Hepatocyte (in vitro differentiated cells): ENCODE results near the gene OR2T33. TPM values are rescaled to one million over a fixed set of nuclear protein-coding genes. Genes with fewer than 3 reads are reported as not detected.
"Not testable (repeated sequence)": the region's sequence is repeated elsewhere in the genome, so short reads cannot be mapped to it uniquely, and the experiment has no call there.

ENCODE experiments used
- DNase-seq: peaks from one replicate; pipeline ENCODE4 v3.0.0-alpha.2; 2016; ENCODE audit warnings: low spot score
- H2AFZ ChIP-seq: fragments of 200-600 bp; sonication (generic); 2 replicates; pipeline ENCODE4 v1.6.0; 2016; ENCODE audit warnings: antibody characterized with exemption, mild to moderate bottlenecking
- H3K27ac ChIP-seq: fragments of 200-600 bp; sonication (generic); 2 replicates; pipeline ENCODE4 v1.5.1; 2016; ENCODE audit warnings: mild to moderate bottlenecking
- H3K27me3 ChIP-seq: fragments of 200-600 bp; sonication (generic); 2 replicates; pipeline ENCODE4 v1.6.1; 2016
- H3K36me3 ChIP-seq: fragments of 200-600 bp; sonication (generic); replicated peaks from 2 replicates; pipeline ENCODE4 v1.5.1; 2016; ENCODE audit warnings: low read depth; ENCODE audit not compliant: insufficient read depth
- H3K4me1 ChIP-seq: fragments of 200-600 bp; sonication (generic); 2 replicates; pipeline ENCODE4 v1.5.1; 2016; ENCODE audit warnings: mild to moderate bottlenecking, moderate library complexity; ENCODE audit not compliant: insufficient read depth
- H3K4me2 ChIP-seq: fragments of 200-600 bp; sonication (generic); 2 replicates; pipeline ENCODE4 v1.6.0; 2016
- H3K4me3 ChIP-seq: fragments of 200-600 bp; sonication (generic); 2 replicates; pipeline ENCODE4 v1.5.1; 2016; ENCODE audit warnings: mild to moderate bottlenecking
- H3K79me2 ChIP-seq: fragments of 200-600 bp; sonication (generic); 2 replicates; pipeline ENCODE4 v1.6.0; 2017; ENCODE audit warnings: mild to moderate bottlenecking
- H3K9me2 ChIP-seq: fragments of 200-600 bp; sonication (generic); replicated peaks from 2 replicates; pipeline ENCODE4 v1.6.0; 2017; ENCODE audit warnings: mild to moderate bottlenecking; ENCODE audit not compliant: insufficient read depth
- H3K9me3 ChIP-seq: fragments of 200-600 bp; sonication (generic); 2 replicates; pipeline ENCODE4 v1.5.1; 2016; ENCODE audit warnings: low read depth, mild to moderate bottlenecking
- H4K20me1 ChIP-seq: fragments of 200-600 bp; sonication (generic); 2 replicates; pipeline ENCODE4 v1.6.0; 2016; ENCODE audit warnings: mild to moderate bottlenecking; ENCODE audit not compliant: insufficient read depth, poor library complexity, severe bottlenecking
- EZH2 ChIP-seq: fragments of 200-600 bp; sonication (generic); IDR thresholded peaks from 2 replicates; pipeline ENCODE4 v1.6.1; 2016; ENCODE audit warnings: antibody characterized with exemption, mild to moderate bottlenecking, borderline replicate concordance
- EZH2phosphoT487 ChIP-seq: fragments of 200-600 bp; sonication (generic); IDR thresholded peaks from one replicate; pipeline ENCODE4 v1.6.1; 2018; ENCODE audit warnings: antibody characterized with exemption, mild to moderate bottlenecking, low read depth, moderate library complexity; ENCODE audit not compliant: unreplicated experiment, severe bottlenecking
- WGBS: methylation state at CpG from one replicate; pipeline ENCODE4 v1.1.6; 2016; ENCODE audit warnings: low lambda C conversion rate; ENCODE audit errors: missing lambda C conversion rate; 5-methylcytosine and 5-hydroxymethylcytosine counted together
- polyA plus RNA-seq: library from polyadenylated mRNA; unstranded; fragments of >200 nt; fragmentation: Nextera tagmentation; extraction: Ambion mirVana; gene quantifications from 2 replicates; pipeline ENCODE4 v1.2.1, GENCODE V29; 2016
- total RNA-seq: library from RNA; depleted of rRNA; stranded (reverse); fragments of >200 nt; gene quantifications from 2 replicates; pipeline ENCODE4 v1.2.3, GENCODE V29; 2014
- TF ChIP-seq, protein P1 (sequence below): fragments of 200-600 bp; sonication (generic); IDR thresholded peaks from 2 replicates; pipeline ENCODE4 v1.5.1; 2016; ENCODE audit warnings: antibody characterized with exemption, mild to moderate bottlenecking; ENCODE audit not compliant: poor library complexity

The OR2T33 gene
- total RNA-seq (not detected in 2 replicates), polyA plus RNA-seq (not detected in 2 replicates)

DNA sequence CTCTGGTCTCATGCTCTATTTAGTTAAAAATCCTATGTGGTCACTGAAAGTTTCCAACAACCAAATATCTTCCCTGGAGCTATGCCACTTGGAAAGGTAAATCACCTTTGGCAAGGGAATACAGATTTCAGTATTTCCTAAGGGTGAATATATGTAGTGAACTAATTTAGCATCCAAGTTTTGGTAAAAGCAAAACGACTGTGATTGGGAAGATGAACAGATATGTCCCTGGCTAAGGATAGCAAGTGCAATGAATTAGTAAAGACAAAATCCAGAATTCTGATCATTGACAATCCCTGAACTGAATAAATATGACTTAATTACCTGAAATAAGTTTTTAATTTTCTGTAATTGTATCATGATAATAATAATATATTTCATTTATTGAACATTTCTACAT is at the start of gene OR2T33:
OR2T33 (minus strand) TSS at position 101 of the 400 bp plus-strand sequence. CDS start 4,162 bp downstream, outside the sequence.
- TF ChIP-seq, protein P1, sequence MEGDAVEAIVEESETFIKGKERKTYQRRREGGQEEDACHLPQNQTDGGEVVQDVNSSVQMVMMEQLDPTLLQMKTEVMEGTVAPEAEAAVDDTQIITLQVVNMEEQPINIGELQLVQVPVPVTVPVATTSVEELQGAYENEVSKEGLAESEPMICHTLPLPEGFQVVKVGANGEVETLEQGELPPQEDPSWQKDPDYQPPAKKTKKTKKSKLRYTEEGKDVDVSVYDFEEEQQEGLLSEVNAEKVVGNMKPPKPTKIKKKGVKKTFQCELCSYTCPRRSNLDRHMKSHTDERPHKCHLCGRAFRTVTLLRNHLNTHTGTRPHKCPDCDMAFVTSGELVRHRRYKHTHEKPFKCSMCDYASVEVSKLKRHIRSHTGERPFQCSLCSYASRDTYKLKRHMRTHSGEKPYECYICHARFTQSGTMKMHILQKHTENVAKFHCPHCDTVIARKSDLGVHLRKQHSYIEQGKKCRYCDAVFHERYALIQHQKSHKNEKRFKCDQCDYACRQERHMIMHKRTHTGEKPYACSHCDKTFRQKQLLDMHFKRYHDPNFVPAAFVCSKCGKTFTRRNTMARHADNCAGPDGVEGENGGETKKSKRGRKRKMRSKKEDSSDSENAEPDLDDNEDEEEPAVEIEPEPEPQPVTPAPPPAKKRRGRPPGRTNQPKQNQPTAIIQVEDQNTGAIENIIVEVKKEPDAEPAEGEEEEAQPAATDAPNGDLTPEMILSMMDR = no peak
- no peak for TF ChIP-seq EZH2phosphoT487
- no peak for TF ChIP-seq EZH2
- Histone ChIP-seq H3K4me2 (no peak within 1 kb of the TSS), H3K9me3 (no peaks in the 10 kb centered on the region), H2AFZ (no peak within 1 kb of the TSS), H4K20me1 (no peaks in the 10 kb centered on the region), H3K9me2 (no peaks in the 10 kb centered on the region), H3K36me3 (no peaks in the 10 kb centered on the region), H3K79me2 (no peaks in the 10 kb centered on the region), H3K4me1 (no peaks in the 10 kb centered on the region), H3K27ac (no peak within 1 kb of the TSS), H3K27me3 (no peaks in the 10 kb centered on the region), H3K4me3 (no peak within 1 kb of the TSS)
- WGBS = 61% methylated on average over 1 of the region's 1 CpG
- DNase-seq = no peak

DNA sequence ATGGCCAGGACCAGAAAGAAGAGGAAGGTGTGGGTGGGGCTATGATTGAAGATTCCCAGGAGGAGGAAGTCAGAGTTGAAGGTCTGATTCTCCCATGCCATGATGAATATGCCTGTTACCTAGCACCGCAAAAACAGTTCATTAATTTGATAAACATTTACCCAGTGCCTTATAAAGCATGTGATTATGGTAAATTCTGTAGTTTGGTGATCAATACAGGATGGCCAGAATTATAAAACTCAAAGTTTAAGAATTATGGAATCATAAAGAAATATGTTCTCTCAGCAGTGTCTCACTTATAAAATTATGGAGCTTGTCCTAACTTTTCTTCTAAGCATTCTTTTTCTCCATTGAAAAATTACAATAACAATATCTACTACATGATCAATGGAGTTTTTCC is 46.7 kb upstream of the OR2T33 start, which contains the start of gene OR2M7:
OR2M7 (minus strand) TSS at position 101 of the 400 bp plus-strand sequence; CDS start at position 101, 0 bp downstream.
- Histone ChIP-seq H2AFZ (no peak within 1 kb of the TSS), H3K4me3 (no peak within 1 kb of the TSS), H3K4me1 (no peaks in the 10 kb centered on the region), H3K9me2 (no peaks in the 10 kb centered on the region), H3K36me3 (no peaks in the 10 kb centered on the region), H4K20me1 (no peaks in the 10 kb centered on the region), H3K9me3 (no peaks in the 10 kb centered on the region), H3K27ac (no peak within 1 kb of the TSS), H3K4me2 (no peak within 1 kb of the TSS), H3K27me3 (no peaks in the 10 kb centered on the region), H3K79me2 (no peaks in the 10 kb centered on the region)
- whole genome bisulfite sequencing = 70% methylated on average over 1 of the region's 1 CpG
- no peak for TF ChIP-seq EZH2
- TF ChIP-seq, protein P1 = no peak
- TF ChIP-seq EZH2phosphoT487 = no peak
- DNase-seq = no peak

GRCh38 chr1:248316796-248317195 is 39.0 kb upstream of the OR2T33 start:
- Histone ChIP-seq H3K27me3 (no peaks in the 10 kb centered on the region), H3K4me2 (no peak overlapping the region), H2AFZ (no peak overlapping the region), H3K4me1 (no peaks in the 10 kb centered on the region), H3K9me2 (no peaks in the 10 kb centered on the region), H3K9me3 (no peaks in the 10 kb centered on the region), H4K20me1 (no peaks in the 10 kb centered on the region), H3K4me3 (no peak overlapping the region), H3K27ac (no peak overlapping the region), H3K36me3 (no peaks in the 10 kb centered on the region), H3K79me2 (no peaks in the 10 kb centered on the region)
- WGBS = 70% methylated on average over 11 of the region's 11 CpGs
- DNase-seq = no peak
- TF ChIP-seq EZH2phosphoT487 (no peak), EZH2 (no peak)
- TF ChIP-seq, protein P1 = no peak

DNA sequence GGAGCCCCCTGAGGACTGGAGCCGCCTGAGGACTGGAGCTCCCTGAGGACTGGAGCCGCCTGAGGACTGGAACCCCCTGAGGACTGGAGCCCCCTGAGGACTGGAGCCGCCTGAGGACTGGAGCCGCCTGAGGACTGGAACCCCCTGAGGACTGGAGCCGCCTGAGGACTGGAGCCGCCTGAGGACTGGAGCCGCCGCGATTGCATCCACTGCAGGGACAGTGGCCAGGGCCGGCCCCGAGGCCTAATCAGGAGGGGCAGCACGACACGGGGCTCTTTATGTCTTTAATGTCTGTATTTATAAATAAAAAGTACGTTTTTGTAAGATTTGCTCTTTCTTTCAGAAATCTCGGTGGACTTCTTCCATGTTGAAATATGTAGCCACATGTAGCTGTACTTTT is 29.0 kb upstream of the OR2T33 start:
- H3K36me3 ChIP-seq, DNase-seq, H3K79me2 ChIP-seq, H3K9me3 ChIP-seq, H3K4me3 ChIP-seq, H3K9me2 ChIP-seq, H2AFZ ChIP-seq, H3K4me1 ChIP-seq, H4K20me1 ChIP-seq, H3K4me2 ChIP-seq, H3K27ac ChIP-seq, H3K27me3 ChIP-seq: not testable (repeated sequence)
- 83% methylated on average over 9 of the region's 15 CpGs for WGBS
